Endothelial cell of umbilical vein (primary cell): ENCODE measurements around the gene FAM210B. TPM values are rescaled to one million over a fixed set of nuclear protein-coding genes. Genes with fewer than 3 reads are reported as not detected.
A peak's percentile ranks its signal among the peaks of the same experiment; 100 is the strongest.

ENCODE experiments used
- BruUV-seq: library from RNA; stranded (reverse); fragments of 400-500 nt; replicated peaks from 2 replicates; lab custom pipeline; 2021; lab: Mats Ljungman, UMichigan
- CTCF ChIA-PET: fragments of 300-600, 350-600 bp; sonication (Branson Sonifier 250); formaldehyde crosslinking; loops from one replicate; lab custom pipeline; 2021; ENCODE audit warnings: antibody characterized with exemption, inconsistent platforms; lab: Charles Lee
- POLR2A ChIA-PET: fragments of 300-600, 350-600 bp; sonication (Branson Sonifier 250); formaldehyde crosslinking; loops from one replicate; lab custom pipeline; 2021; ENCODE audit warnings: antibody characterized with exemption, inconsistent platforms; lab: Charles Lee
- DNase-seq: peaks from one replicate; pipeline ENCODE4 v3.0.0-alpha.2; 2011; ENCODE audit warnings: low read depth, low spot score
- FAIRE-seq: peaks from 2 replicates; lab custom pipeline; 2011; peaks lifted over from hg19 to GRCh38; lab: Jason Lieb, UNC
- H2AFZ ChIP-seq: 2 replicates; pipeline ENCODE4 v1.6.0; 2012; ENCODE audit warnings: low read depth, low read length, control low read depth, inconsistent platforms
- H3K27ac ChIP-seq: 2 replicates; pipeline ENCODE4 v1.5.1; 2011; ENCODE audit warnings: low read depth, mild to moderate bottlenecking, control low read depth, low read length, moderate library complexity; ENCODE audit not compliant: insufficient read depth
- H3K27me3 ChIP-seq, 2 experiments: 2 replicates each; pipeline versions ENCODE4 v1.6.0 to v1.6.1; 2011; ENCODE audit warnings: low read length in 2 of 2, mixed read lengths in 1 of 2; ENCODE audit not compliant: control insufficient read depth in 2 of 2, insufficient read depth in 2 of 2
- H3K36me3 ChIP-seq, 2 experiments: 2 replicates in 1 of 2; 3 replicates in 1 of 2; pipeline ENCODE4 v1.5.1; 2011; ENCODE audit warnings: low read length in 2 of 2, mild to moderate bottlenecking in 1 of 2, moderate library complexity in 1 of 2; ENCODE audit not compliant: control insufficient read depth in 2 of 2, insufficient read depth in 2 of 2; ENCODE audit errors: extremely low read depth in 1 of 2
- H3K4me1 ChIP-seq: 3 replicates; pipeline ENCODE4 v1.5.1; 2011; ENCODE audit warnings: mild to moderate bottlenecking, low read length; ENCODE audit not compliant: control insufficient read depth, insufficient read depth; ENCODE audit errors: extremely low read depth
- H3K4me2 ChIP-seq: 2 replicates; pipeline ENCODE4 v1.6.1; 2011; ENCODE audit warnings: low read length, control low read depth, mixed read lengths; ENCODE audit not compliant: insufficient read depth
- H3K4me3 ChIP-seq, 3 experiments: fragments of 200-600 bp in 1 of 3; sonication (generic), shearing (Covaris generic) in 1 of 3; replicated peaks in 1 of 3; 2 replicates each; pipeline ENCODE4 v1.5.1; 2011 to 2016; ENCODE audit warnings: control low read depth in 3 of 3, low read length in 3 of 3, mild to moderate bottlenecking in 2 of 3, inconsistent platforms in 1 of 3, low read depth in 1 of 3, moderate library complexity in 1 of 3; ENCODE audit not compliant: insufficient read depth in 1 of 3
- H3K79me2 ChIP-seq: 2 replicates; pipeline ENCODE4 v1.6.0; 2012; ENCODE audit warnings: low read length, inconsistent platforms; ENCODE audit not compliant: control insufficient read depth, insufficient read depth
- H3K9ac ChIP-seq: replicated peaks from 2 replicates; pipeline ENCODE3; 2011; ENCODE audit warnings: low read length, control low read depth; ENCODE audit not compliant: insufficient read depth; ENCODE audit errors: extremely low read depth
- H3K9me1 ChIP-seq: replicated peaks from 3 replicates; pipeline ENCODE4 v1.6.0; 2011; ENCODE audit warnings: mild to moderate bottlenecking, low read length; ENCODE audit not compliant: control insufficient read depth, insufficient read depth; ENCODE audit errors: extremely low read depth
- H3K9me3 ChIP-seq: replicated peaks from 2 replicates; pipeline ENCODE4 v1.5.1; 2012; ENCODE audit warnings: low read length, inconsistent platforms; ENCODE audit not compliant: control insufficient read depth, insufficient read depth
- H4K20me1 ChIP-seq: replicated peaks from 2 replicates; pipeline ENCODE3; 2011; ENCODE audit warnings: mild to moderate bottlenecking, low read length; ENCODE audit not compliant: control insufficient read depth, insufficient read depth; ENCODE audit errors: extremely low read depth
- EZH2 ChIP-seq: IDR thresholded peaks from 2 replicates; pipeline ENCODE4 v1.6.1; 2012; ENCODE audit warnings: borderline replicate concordance, low read depth, mild to moderate bottlenecking, moderate library complexity, low read length, inconsistent platforms; ENCODE audit not compliant: severe bottlenecking
- FOS ChIP-seq: IDR thresholded peaks from 2 replicates; pipeline ENCODE4 v1.6.1; 2011; ENCODE audit warnings: mild to moderate bottlenecking, low read length, moderate library complexity, borderline replicate concordance; ENCODE audit not compliant: insufficient read depth
- GATA2 ChIP-seq: IDR thresholded peaks from 2 replicates; pipeline ENCODE4 v1.7.0; 2011; ENCODE audit warnings: low read depth, mild to moderate bottlenecking, moderate library complexity, mixed read lengths, low read length; ENCODE audit not compliant: insufficient read length, insufficient read depth
- JUN ChIP-seq: IDR thresholded peaks from 2 replicates; pipeline ENCODE4 v1.6.1; 2011; ENCODE audit warnings: borderline replicate concordance, low read depth; ENCODE audit not compliant: insufficient read length, insufficient read depth
- MAX ChIP-seq: IDR thresholded peaks from 2 replicates; pipeline ENCODE4 v1.6.1; 2011; ENCODE audit not compliant: insufficient read depth, insufficient read length
- MYC ChIP-seq: IDR thresholded peaks from one replicate; pipeline ENCODE4 v1.6.1; 2011; ENCODE audit warnings: mild to moderate bottlenecking, low read depth, low read length
- POLR2A ChIP-seq: IDR thresholded peaks from 2 replicates; pipeline ENCODE4 v1.6.1; 2012; ENCODE audit warnings: low read depth, mild to moderate bottlenecking, control low read depth, low read length
- POLR2AphosphoS5 ChIP-seq: IDR thresholded peaks from 2 replicates; pipeline ENCODE4 v1.6.1; 2012; ENCODE audit warnings: low read depth, mild to moderate bottlenecking, control low read depth, low read length, moderate library complexity; ENCODE audit not compliant: insufficient read depth
- dilution Hi-C: fragments of 300-500 bp; cut with MboI; formaldehyde crosslinking; loops from one replicate; pipeline ENCODE4 v1.15.0; 2019; ENCODE audit warnings: low sequenced_read_pairs; ENCODE audit not compliant: extremely low pct_ligation_motif_present
- intact Hi-C: fragments of 100-400 bp; cut with micrococcal nuclease; formaldehyde crosslinking; loops from one replicate; pipeline ENCODE4 v1.10.0; 2022
- polyA plus RNA-seq, 4 experiments: library from polyadenylated mRNA; depleted of rRNA in 3 of 4; stranded (reverse) in 3 of 4; unstranded in 1 of 4; fragments of >200 nt; gene quantifications; 2 replicates each; pipeline versions ENCODE4 v1.2.1 to v1.2.3, GENCODE V29; 2011 to 2012; ENCODE audit warnings: missing spikeins in 1 of 4
- total RNA-seq: library from RNA; stranded (reverse); gene quantifications from 2 replicates; pipeline ENCODE4 v1.2.3, GENCODE V29; 2021
- TF ChIP-seq, protein P1 (sequence below), 2 donors: IDR thresholded peaks; 1 replicate in 1 of 2; 2 replicates in 1 of 2; pipeline ENCODE4 v1.5.1; 2011; ENCODE audit warnings: low read length in 2 of 2, mild to moderate bottlenecking in 2 of 2, moderate library complexity in 2 of 2, control low read depth in 1 of 2, inconsistent platforms in 1 of 2, low read depth in 1 of 2; ENCODE audit not compliant: insufficient read depth in 1 of 2; ENCODE audit errors: extremely low read depth in 1 of 2

Gene FAM210B
- total and polyA plus RNA-seq, 2 donors (not counting 3 experiments of a cell fraction or from before 2014, with no cell fraction given), result 24.6 to 37.6 TPM

DNA sequence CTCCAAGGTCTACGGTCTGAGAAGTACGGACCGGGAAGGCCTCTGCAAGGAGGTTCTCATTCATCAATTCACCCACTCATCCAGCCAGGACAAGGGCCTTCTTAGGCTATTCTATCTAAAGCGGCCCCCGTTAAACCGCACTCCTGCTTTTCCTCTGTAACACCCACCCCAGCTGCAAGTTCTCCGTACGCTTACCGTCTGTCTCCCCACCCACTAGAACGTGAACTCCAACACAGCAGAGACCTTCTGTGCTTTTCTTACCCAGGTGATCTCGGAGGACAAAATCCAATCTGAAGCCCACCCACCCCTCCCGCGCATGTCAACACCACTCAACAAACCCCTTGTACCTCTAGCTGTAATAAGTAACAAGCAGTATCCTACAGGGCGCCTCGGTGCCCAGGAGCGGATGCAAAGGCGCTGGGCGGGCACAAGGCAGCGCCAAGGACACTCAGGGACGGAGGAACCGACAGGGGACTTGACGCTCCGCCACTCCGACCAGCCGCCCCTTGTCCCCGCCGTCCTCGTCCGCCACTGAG lies 32.9 kb downstream of the FAM210B start:
- H3K4me2 ChIP-seq, result peak overlapping the region; percentile 65
- no peaks in the 10 kb centered on the region for H3K9me3 ChIP-seq
- peak overlapping the region; percentile 80 for H2AFZ ChIP-seq
- intact Hi-C loops (loop anchor here (1.0 to 2.0 kb wide), 4 partner anchors 15 to 77 kb away; partner anchors contain the start of genes FAM210B and RTF2), dilution Hi-C loops (no loop called here)
- peaks cover 14% of the 10 kb centered on the region for H3K4me1 ChIP-seq
- no peaks in the 10 kb centered on the region for H4K20me1 ChIP-seq
- peak overlapping the region; percentile 52 for H3K9ac ChIP-seq
- TF ChIP-seq GATA2 (no peak), JUN (no peak), FOS (no peak), MYC (no peak), MAX (no peak), EZH2 (no peak), POLR2A (no peak), POLR2AphosphoS5 (no peak)
- TF ChIP-seq, protein P1, sequence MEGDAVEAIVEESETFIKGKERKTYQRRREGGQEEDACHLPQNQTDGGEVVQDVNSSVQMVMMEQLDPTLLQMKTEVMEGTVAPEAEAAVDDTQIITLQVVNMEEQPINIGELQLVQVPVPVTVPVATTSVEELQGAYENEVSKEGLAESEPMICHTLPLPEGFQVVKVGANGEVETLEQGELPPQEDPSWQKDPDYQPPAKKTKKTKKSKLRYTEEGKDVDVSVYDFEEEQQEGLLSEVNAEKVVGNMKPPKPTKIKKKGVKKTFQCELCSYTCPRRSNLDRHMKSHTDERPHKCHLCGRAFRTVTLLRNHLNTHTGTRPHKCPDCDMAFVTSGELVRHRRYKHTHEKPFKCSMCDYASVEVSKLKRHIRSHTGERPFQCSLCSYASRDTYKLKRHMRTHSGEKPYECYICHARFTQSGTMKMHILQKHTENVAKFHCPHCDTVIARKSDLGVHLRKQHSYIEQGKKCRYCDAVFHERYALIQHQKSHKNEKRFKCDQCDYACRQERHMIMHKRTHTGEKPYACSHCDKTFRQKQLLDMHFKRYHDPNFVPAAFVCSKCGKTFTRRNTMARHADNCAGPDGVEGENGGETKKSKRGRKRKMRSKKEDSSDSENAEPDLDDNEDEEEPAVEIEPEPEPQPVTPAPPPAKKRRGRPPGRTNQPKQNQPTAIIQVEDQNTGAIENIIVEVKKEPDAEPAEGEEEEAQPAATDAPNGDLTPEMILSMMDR (IDR thresholded peaks at IDR 0.05; ENCODE audit: extremely low read depth in 1 of 2, insufficient read depth in 1 of 2, low read depth in 1 of 2, low read length in 2 of 2), result no peak
- no peaks in the 10 kb centered on the region for H3K27me3 ChIP-seq
- H3K9me1 ChIP-seq, result no peaks in the 10 kb centered on the region
- peaks cover 6 to 10% of the 10 kb centered on the region in 2 experiments for H3K36me3 ChIP-seq
- CTCF ChIA-PET, result interaction anchor here (0.9 to 1.8 kb wide), 5 partner anchors 8 to 34 kb away, joined by 3 to 6 read pairs (median 5); partner anchors contain the start of gene CASS4
- peak overlapping the region; percentile 50 for H3K27ac ChIP-seq
- H3K4me3 ChIP-seq, result peak overlapping the region; percentile 51 to 79 (median 78)
- DNase-seq (no peak), FAIRE-seq (no peak)
- POLR2A ChIA-PET, result interaction anchor here (0.9 to 1.5 kb wide), 2 partner anchors 8 to 33 kb away, joined by 4 to 6 read pairs; partner anchors contain the start of gene FAM210B
- H3K79me2 ChIP-seq, result peaks cover 67% of the 10 kb centered on the region
- no TSS peak for BruUV-seq
